Peyer's patch (tissue), 4 donors: Measurements from ENCODE around the gene CSDE1.

Source experiments
- CTCF ChIP-seq, 6 experiments: fragments of 450-650 bp in 4 of 6; fragments of 200-600 bp in 2 of 6; sonication (generic) in 1 of 6; IDR thresholded peaks; one replicate each; pipeline ENCODE4 v1.5.1; 2017 to 2019; ENCODE audit warnings: antibody characterized with exemption in 6 of 6, mild to moderate bottlenecking in 3 of 6, moderate library complexity in 1 of 6
- POLR2A ChIP-seq, 2 donors: fragments of 450-650 bp; IDR thresholded peaks; one replicate each; pipeline ENCODE4 v1.5.1; 2017; ENCODE audit warnings: antibody characterized with exemption in 2 of 2, mild to moderate bottlenecking in 2 of 2, moderate library complexity in 2 of 2

- TF ChIP-seq POLR2A (IDR thresholded peaks at IDR 0.05) = no peak
- TF ChIP-seq CTCF (IDR thresholded peaks at IDR 0.05) = no peak
These were observed 2.5 kb downstream of the CSDE1 start for GRCh38 chr1:114755006-114755931.
